ENCODE results near the gene WNT6.

DNA sequence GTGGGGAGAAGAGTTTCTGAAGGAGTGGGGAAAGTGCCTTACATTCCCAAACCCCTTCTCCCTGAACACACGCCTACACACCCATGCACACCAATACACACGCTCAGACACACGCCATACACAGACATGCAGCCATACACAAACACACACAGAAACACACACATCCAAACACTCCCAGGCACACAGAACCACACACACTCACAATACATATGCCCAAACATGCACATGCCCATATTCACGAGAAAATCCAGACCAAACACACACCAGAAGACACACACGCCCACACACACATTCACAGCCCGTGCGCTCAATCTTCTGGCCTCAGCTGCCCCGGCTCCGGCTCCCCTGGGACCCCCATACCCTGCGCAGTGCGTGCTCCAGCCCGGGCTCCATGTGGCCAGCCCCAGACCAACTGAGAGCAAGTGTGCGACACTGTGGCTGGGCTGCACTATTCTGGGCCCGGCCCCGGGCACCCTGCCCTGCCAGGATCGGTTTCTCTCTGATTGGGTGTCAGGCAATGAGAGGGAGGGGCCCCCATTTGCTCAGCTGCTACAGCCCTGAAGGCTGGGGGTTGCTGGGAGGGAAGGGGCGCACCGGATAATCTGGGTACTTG is 28.1 kb upstream of the WNT6 start, which contains the start of gene PRKAG3:
- TF ChIP-seq, protein P1, sequence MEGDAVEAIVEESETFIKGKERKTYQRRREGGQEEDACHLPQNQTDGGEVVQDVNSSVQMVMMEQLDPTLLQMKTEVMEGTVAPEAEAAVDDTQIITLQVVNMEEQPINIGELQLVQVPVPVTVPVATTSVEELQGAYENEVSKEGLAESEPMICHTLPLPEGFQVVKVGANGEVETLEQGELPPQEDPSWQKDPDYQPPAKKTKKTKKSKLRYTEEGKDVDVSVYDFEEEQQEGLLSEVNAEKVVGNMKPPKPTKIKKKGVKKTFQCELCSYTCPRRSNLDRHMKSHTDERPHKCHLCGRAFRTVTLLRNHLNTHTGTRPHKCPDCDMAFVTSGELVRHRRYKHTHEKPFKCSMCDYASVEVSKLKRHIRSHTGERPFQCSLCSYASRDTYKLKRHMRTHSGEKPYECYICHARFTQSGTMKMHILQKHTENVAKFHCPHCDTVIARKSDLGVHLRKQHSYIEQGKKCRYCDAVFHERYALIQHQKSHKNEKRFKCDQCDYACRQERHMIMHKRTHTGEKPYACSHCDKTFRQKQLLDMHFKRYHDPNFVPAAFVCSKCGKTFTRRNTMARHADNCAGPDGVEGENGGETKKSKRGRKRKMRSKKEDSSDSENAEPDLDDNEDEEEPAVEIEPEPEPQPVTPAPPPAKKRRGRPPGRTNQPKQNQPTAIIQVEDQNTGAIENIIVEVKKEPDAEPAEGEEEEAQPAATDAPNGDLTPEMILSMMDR (IDR thresholded peaks at IDR 0.05; ENCODE audit: insufficient read depth, low read depth, low read length) = no peak
- no peak for TF ChIP-seq EZH2 (IDR thresholded peaks at IDR 0.05; ENCODE audit: insufficient read depth, low read length)
